Adipose tissue (tissue), 3 donors: ENCODE measurements around the gene WDR26. TPM values are rescaled to one million over a fixed set of nuclear protein-coding genes. Genes with fewer than 3 reads are reported as not detected.

Source experiments
- H3K27ac ChIP-seq: one replicate; pipeline ENCODE4 v1.5.1; 2013; ENCODE audit warnings: low read depth, low read length
- WGBS, 3 donors: extraction: QIAGEN DNeasy Blood & Tissue Kit; methylation state at CpG; one replicate each; pipeline ENCODE4 v1.1.7; 2013; 5-methylcytosine and 5-hydroxymethylcytosine counted together
- polyA plus RNA-seq, 3 donors: library from polyadenylated mRNA; stranded (reverse); fragments of 200-250 nt; gene quantifications; one replicate each; pipeline ENCODE4 v1.2.3, GENCODE V29; 2013
- donor health status: healthy with polysubstance abuse.
- donor health status: Bipolar disorder and iron deficiency.
- donor health status: healthy.

WDR26 gene
- polyA plus RNA-seq, 3 donors: 13.0 to 44.4 (median 37.8) TPM

GRCh38 chr1:224406216-224406615, 28.4 kb downstream of the WDR26 start:
- no peak overlapping the region for H3K27ac ChIP-seq

GRCh38 chr1:224405604-224405970, 29.0 kb downstream of the WDR26 start:
- H3K27ac ChIP-seq: no peak overlapping the region

GRCh38 chr1:224404916-224405603, 29.5 kb downstream of the WDR26 start:
- H3K27ac ChIP-seq: no peak overlapping the region
- 72 to 74% (median 74%) methylated on average over 3 of the region's 3 CpGs for WGBS, 3 donors

More at GRCh38 chr1:224405604-224405970, 29.0 kb downstream of the WDR26 start:
- 90 to 97% (median 92%) methylated on average over 2 of the region's 2 CpGs for WGBS, 3 donors

- WGBS, 3 donors: 62 to 87% (median 79%) methylated on average over 1 of the region's 1 CpG
- no peak overlapping the region for H3K27ac ChIP-seq
Observed at GRCh38 chr1:224402472-224403036, 32.0 kb downstream of the WDR26 start.

GRCh38 chr1:224399887-224400286, 34.7 kb downstream of the WDR26 start:
- WGBS, 3 donors: 77 to 88% (median 83%) methylated on average over 1 of the region's 1 CpG
- no peak overlapping the region for H3K27ac ChIP-seq

- WGBS, 3 donors: 73 to 75% (median 74%) methylated on average over 3 of the region's 3 CpGs
- no peak overlapping the region for H3K27ac ChIP-seq
Observed at GRCh38 chr1:224393294-224393693, 41.3 kb downstream of the WDR26 start.

- WGBS, 3 donors: 86 to 95% (median 93%) methylated on average over 4 of the region's 4 CpGs
- no peak overlapping the region for H3K27ac ChIP-seq
Observed at GRCh38 chr1:224392411-224393249, 42.0 kb downstream of the WDR26 start.

- 90 to 94% (median 93%) methylated on average over 5 of the region's 5 CpGs for WGBS, 3 donors
- no peak overlapping the region for H3K27ac ChIP-seq
Observed at GRCh38 chr1:224390517-224390916, 44.1 kb downstream of the WDR26 start.

GRCh38 chr1:224387943-224388342, 46.7 kb downstream of the WDR26 start:
- H3K27ac ChIP-seq: no peak overlapping the region
- 80 to 85% (median 83%) methylated on average over 2 of the region's 2 CpGs for WGBS, 3 donors

GRCh38 chr1:224387302-224387912, 47.2 kb downstream of the WDR26 start:
- WGBS, 3 donors: 60 to 70% (median 66%) methylated on average over 6 of the region's 6 CpGs
- H3K27ac ChIP-seq: no peak overlapping the region

- 54 to 88% (median 80%) methylated on average over 3 of the region's 3 CpGs for WGBS, 3 donors
- H3K27ac ChIP-seq: no peak overlapping the region
Observed at GRCh38 chr1:224383218-224383617, 51.4 kb downstream of the WDR26 start.

GRCh38 chr1:224381880-224382548, 52.6 kb downstream of the WDR26 start:
- no peak overlapping the region for H3K27ac ChIP-seq
- 83 to 95% (median 86%) methylated on average over 4 of the region's 4 CpGs for WGBS, 3 donors

- H3K27ac ChIP-seq: no peak overlapping the region
- 42 to 69% (median 48%) methylated on average over 4 of the region's 4 CpGs for WGBS, 3 donors
Observed at GRCh38 chr1:224380003-224380402, 54.6 kb downstream of the WDR26 start.

GRCh38 chr1:224378855-224379631, 55.6 kb downstream of the WDR26 start:
- 65 to 91% (median 70%) methylated on average over 7 of the region's 7 CpGs for WGBS, 3 donors
- no peak overlapping the region for H3K27ac ChIP-seq

- WGBS, 3 donors: 70 to 97% (median 82%) methylated on average over 2 of the region's 2 CpGs
Observed at GRCh38 chr1:224377676-224378006, 57.0 kb downstream of the WDR26 start.

GRCh38 chr1:224375059-224375458, 59.5 kb downstream of the WDR26 start:
- WGBS, 3 donors: 68 to 75% (median 71%) methylated on average over 3 of the region's 3 CpGs
- no peak overlapping the region for H3K27ac ChIP-seq

More at GRCh38 chr1:224377676-224378006, 57.0 kb downstream of the WDR26 start:
- H3K27ac ChIP-seq: no peak overlapping the region

GRCh38 chr1:224373008-224373590, 61.5 kb downstream of the WDR26 start:
- no peak overlapping the region for H3K27ac ChIP-seq
- 94 to 96% (median 94%) methylated on average over 5 of the region's 5 CpGs for WGBS, 3 donors

GRCh38 chr1:224368409-224368808, 66.2 kb downstream of the WDR26 start:
- WGBS, 3 donors: 88 to 91% (median 88%) methylated on average over 5 of the region's 5 CpGs
- H3K27ac ChIP-seq: no peak overlapping the region
